HUES48 (cell line): ENCODE data around the gene ZC3H11A.
"Not testable (repeated sequence)": the region's sequence is repeated elsewhere in the genome, so short reads cannot be mapped to it uniquely, and the experiment has no call there.

ENCODE experiments used
- H3K27ac ChIP-seq: one replicate; pipeline ENCODE4 v1.7.0; 2013; ENCODE audit warnings: low read depth, low read length, inconsistent platforms
- H3K27me3 ChIP-seq: 2 replicates; pipeline ENCODE4 v1.6.1; 2013; ENCODE audit warnings: mild to moderate bottlenecking, low read length; ENCODE audit not compliant: control insufficient read depth, insufficient read depth
- H3K36me3 ChIP-seq: 2 replicates; pipeline ENCODE4 v1.6.1; 2013; ENCODE audit warnings: low read length; ENCODE audit not compliant: control insufficient read depth, insufficient read depth
- H3K4me1 ChIP-seq: 2 replicates; pipeline ENCODE4 v1.6.1; 2013; ENCODE audit warnings: mild to moderate bottlenecking, low read length; ENCODE audit not compliant: control insufficient read depth, insufficient read depth
- H3K4me3 ChIP-seq: 2 replicates; pipeline ENCODE4 v1.5.1; 2013; ENCODE audit warnings: mild to moderate bottlenecking, low read depth, low read length
- H3K9ac ChIP-seq: 2 replicates; pipeline ENCODE4 v1.6.1; 2013; ENCODE audit warnings: mild to moderate bottlenecking, low read depth, low read length, moderate library complexity
- H3K9me3 ChIP-seq: 2 replicates; pipeline ENCODE4 v1.6.1; 2013; ENCODE audit warnings: low read length; ENCODE audit not compliant: control insufficient read depth, insufficient read depth

Gene ZC3H11A

DNA sequence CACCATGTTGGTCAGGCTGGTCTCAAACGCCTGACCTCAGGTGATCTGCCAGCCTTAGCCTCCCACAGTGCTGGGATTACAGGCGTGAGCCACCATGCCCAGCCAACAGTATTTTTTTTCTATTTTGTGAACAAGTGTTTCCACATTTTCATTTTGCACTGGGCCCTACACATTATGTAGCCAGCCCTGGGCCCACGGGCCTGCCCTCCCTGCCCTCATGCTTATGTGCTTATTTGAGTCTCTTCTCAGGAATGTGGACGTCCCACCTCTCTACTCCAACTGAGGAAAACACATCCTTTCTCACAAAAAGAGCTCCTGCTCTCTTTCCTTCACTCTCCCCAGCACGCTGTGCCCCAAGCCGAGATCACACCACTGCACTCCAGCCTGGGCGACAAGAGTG lies 13.5 kb upstream of the ZC3H11A start:
- Histone ChIP-seq H3K4me1 (peaks cover 7% of the 10 kb centered on the region), H3K9me3 (no peaks in the 10 kb centered on the region), H3K27me3 (no peaks in the 10 kb centered on the region)

DNA sequence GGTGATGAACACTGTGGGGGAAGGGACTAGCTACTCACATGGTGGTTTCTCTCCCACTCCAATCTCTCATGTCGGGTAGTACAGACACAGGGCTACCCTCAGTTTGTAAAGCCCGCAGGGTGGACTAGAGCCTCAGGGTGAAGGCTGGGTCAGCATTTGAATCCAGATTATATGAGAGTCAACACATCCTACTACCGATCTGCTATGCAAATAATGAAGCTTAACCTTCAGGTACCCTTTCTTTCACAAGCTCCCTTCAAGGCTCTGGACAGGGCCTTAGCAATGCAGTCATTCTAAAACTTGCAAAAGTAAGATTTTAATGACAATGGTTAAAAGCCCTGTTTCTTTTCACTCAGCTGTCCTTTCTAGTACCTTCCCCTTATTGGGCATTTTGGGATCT lies 5.5 kb upstream of the ZC3H11A start:
- no peak overlapping the region for H3K4me3 ChIP-seq
- no peaks in the 10 kb centered on the region for H3K27me3 ChIP-seq
- H3K36me3 ChIP-seq = no peaks in the 10 kb centered on the region
- no peak overlapping the region for H3K9ac ChIP-seq
- H3K4me1 ChIP-seq = peaks cover 14% of the 10 kb centered on the region
- peak overlapping the region; percentile 26 for H3K27ac ChIP-seq
- no peaks in the 10 kb centered on the region for H3K9me3 ChIP-seq

More for the DNA sequence above, 13.5 kb upstream of the ZC3H11A start:
- no peak overlapping the region for H3K4me3 ChIP-seq
- no peak overlapping the region for H3K9ac ChIP-seq
- no peaks in the 10 kb centered on the region for H3K36me3 ChIP-seq
- no peak overlapping the region for H3K27ac ChIP-seq

DNA sequence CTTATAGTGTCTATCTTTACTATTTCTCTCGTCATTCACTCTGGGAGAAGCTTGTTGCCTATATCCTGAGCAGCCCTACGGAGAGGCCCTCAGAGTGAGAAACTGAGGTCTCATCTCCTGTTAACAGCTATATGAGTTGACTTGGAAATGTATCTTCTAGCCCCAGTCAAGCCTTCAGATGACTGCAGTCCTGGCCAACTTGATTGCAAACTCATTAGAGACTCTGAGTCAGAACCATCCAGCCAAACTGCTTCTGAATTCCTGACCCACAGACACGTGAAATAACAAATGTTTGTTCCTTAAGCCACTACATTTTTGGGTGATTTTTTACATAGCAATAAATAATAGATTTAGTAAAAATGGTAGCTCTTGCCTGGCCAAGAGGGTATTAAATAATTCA lies 3.9 kb upstream of the ZC3H11A start:
- Histone ChIP-seq H3K4me1 (peaks cover 16% of the 10 kb centered on the region), H3K27ac (no peak overlapping the region)

DNA sequence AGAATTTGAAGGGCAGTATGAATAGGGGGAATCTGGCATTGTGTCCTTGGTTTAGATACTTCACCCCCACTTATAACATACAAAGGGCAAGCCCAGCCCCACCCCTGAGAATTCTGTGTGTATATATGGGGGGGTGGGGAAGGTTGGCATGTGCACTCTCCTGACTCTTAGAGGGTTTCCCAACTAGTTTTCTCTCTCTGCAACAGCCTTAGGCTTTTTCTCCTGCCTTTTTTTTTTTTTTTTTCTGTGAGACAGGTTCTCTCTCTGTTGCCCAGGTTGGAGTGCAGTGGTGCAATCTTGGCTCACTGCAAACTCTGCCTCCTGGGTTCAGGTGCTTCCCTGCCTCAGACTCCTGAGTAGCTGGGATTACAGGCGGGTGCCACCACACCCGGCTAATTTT lies 2.9 kb upstream of the ZC3H11A start:
- H3K27me3 ChIP-seq = no peaks in the 10 kb centered on the region
- H3K27ac ChIP-seq = no peak overlapping the region
- H3K4me3 ChIP-seq = no peak overlapping the region
- H3K9me3 ChIP-seq = no peaks in the 10 kb centered on the region
- H3K9ac ChIP-seq = no peak overlapping the region
- peaks cover 6% of the 10 kb centered on the region for H3K36me3 ChIP-seq
- peaks cover 20% of the 10 kb centered on the region for H3K4me1 ChIP-seq

More for the DNA sequence above, 3.9 kb upstream of the ZC3H11A start:
- Histone ChIP-seq H3K9me3 (no peaks in the 10 kb centered on the region), H3K9ac (no peak overlapping the region), H3K27me3 (no peaks in the 10 kb centered on the region), H3K4me3 (no peak overlapping the region), H3K36me3 (no peaks in the 10 kb centered on the region)

DNA sequence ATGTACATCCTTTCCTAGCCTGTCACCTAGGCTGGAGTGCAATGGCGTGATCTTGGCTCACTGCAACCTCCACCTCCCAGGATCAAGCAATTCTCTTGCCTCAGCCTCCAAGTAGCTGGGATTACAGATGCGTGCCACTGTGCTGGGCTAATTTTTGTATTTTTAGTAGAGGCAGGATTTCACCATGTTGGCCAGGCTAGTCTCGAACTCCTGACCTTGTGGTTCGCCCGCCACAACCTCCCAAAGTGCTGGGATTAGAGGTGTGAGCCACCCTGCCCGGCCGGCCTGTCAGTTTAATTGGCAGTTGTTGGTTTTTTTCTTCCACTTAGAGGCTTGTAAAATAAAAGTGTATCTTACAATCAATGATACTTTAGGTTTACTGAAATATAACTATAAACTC lies 1.9 kb upstream of the ZC3H11A start:
- not testable (repeated sequence) for H3K27ac ChIP-seq, H3K9ac ChIP-seq

DNA sequence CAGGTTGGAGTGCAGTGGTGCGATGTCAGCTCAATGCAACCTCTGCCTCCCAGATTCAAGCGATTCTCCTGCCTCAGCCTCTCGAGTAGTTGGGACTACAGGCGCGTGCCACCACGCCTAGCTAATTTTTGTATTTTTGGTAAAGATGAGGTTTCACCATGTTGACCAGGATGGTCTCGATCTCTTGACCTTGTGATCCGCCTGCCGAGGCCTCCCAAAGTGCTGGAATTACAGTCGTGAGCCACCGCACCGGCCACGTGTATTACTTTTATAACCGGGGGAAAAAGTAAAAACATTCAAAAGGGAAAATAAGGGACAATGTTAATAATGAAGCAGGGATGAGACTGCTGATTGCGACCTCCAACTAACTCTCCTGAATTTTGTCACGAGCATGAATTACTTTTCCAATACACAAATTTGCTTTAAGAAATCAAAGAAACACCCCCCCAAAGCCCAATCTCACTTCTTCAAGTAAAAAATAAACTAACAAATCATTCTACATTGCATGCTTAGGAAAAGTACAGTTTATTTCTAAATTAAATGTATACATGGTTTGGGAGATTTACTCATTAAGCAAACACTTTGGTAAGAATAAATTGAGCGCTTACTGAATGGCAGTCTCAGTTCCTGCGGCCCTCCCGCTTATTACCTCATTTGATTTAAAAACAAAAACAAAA lies 521 bp upstream of the ZC3H11A start:
- Histone ChIP-seq H3K36me3 (peaks cover 30% of the 10 kb centered on the region), H3K27ac (peak overlapping the region; percentile 100), H3K9ac (no peak overlapping the region), H3K4me1 (peaks cover 14% of the 10 kb centered on the region), H3K4me3 (peak overlapping the region; percentile 73), H3K27me3 (no peaks in the 10 kb centered on the region), H3K9me3 (peaks cover 11% of the 10 kb centered on the region)

More for the DNA sequence above, 1.9 kb upstream of the ZC3H11A start:
- Histone ChIP-seq H3K36me3 (peaks cover 16% of the 10 kb centered on the region), H3K4me1 (peaks cover 20% of the 10 kb centered on the region)
- H3K27me3 ChIP-seq, H3K4me3 ChIP-seq, H3K9me3 ChIP-seq: not testable (repeated sequence)

DNA sequence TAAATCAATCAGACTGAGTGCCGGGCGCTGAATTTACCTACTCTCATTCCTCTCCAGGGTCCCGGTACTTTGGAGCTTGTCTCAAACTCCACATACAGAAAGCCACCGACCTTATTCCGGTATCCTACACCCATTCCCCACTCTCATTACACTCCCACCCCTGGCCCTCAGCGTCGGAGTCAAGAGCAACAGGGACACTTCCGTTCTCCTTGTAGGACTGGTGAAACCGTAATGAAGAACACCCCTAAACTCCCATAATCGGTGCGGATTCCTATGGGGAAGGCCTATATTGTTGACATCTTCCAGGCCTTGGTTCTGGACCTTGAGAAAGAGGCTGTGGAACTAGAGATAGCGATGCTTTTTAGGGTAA lies 798 bp downstream of the ZC3H11A start:
- Histone ChIP-seq H3K4me1 (peaks cover 8% of the 10 kb centered on the region), H3K27ac (peak overlapping the region; percentile 100), H3K27me3 (no peaks in the 10 kb centered on the region), H3K36me3 (peaks cover 43% of the 10 kb centered on the region), H3K9me3 (peaks cover 11% of the 10 kb centered on the region), H3K9ac (peak overlapping the region; percentile 96), H3K4me3 (peak overlapping the region; percentile 73)

DNA sequence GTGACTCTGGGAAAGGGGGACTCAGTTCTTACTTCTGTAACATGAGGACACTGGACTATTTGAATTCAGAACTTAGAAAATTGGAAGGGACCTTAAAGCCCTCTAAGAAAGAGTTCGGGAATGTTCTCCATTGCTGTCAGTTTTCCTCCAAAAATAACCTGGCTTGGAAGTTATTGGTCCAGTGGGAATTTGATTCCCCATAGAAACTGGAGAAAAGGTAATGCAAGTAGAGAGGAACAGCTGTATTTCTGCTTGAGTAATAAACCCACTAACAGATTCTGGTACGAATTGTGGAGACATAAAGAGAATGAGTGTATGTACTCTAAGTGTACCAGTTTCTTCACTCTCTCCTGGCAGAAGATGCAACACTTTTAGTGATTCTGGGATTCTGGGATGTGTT lies 1.8 kb downstream of the ZC3H11A start:
- no peak overlapping the region for H3K9ac ChIP-seq
- peaks cover 11% of the 10 kb centered on the region for H3K9me3 ChIP-seq
- peaks cover 52% of the 10 kb centered on the region for H3K36me3 ChIP-seq
- peak overlapping the region; percentile 73 for H3K4me3 ChIP-seq
- H3K27me3 ChIP-seq = no peaks in the 10 kb centered on the region
- no peak overlapping the region for H3K27ac ChIP-seq
- peaks cover 8% of the 10 kb centered on the region for H3K4me1 ChIP-seq

DNA sequence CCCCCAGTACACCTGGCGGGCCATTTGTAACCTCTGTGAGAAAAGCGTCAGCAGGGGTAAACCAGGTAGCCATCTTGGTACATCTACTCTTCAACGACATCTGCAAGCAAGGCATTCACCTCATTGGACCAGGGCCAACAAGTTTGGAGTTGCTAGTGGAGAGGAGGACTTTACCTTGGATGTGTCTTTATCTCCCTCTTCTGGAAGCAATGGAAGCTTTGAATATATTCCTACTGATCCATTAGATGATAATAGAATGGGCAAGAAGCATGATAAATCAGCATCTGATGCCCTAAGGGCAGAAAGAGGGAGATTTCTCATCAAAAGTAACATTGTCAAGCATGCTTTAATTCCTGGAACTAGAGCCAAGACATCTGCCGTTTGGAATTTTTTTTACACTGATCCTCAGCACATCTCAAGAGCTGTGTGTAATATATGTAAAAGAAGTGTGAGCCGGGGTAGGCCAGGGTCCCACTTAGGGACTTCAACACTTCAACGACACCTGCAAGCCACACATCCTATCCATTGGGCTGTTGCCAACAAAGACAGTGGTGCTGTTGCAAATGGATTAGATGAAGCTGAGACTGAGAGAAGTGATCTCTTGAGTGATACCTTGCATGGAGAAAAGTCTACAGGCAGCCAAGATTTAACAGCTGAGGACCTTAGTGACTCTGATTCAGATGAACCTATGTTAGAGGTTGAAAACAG lies 2.7 kb downstream of the ZC3H11A start:
- Histone ChIP-seq H3K4me1 (peaks cover 8% of the 10 kb centered on the region), H3K4me3 (0 out of 2 replicates have a peak overlapping the region, but pooled peaks have one; percentile 4), H3K36me3 (peaks cover 58% of the 10 kb centered on the region)

DNA sequence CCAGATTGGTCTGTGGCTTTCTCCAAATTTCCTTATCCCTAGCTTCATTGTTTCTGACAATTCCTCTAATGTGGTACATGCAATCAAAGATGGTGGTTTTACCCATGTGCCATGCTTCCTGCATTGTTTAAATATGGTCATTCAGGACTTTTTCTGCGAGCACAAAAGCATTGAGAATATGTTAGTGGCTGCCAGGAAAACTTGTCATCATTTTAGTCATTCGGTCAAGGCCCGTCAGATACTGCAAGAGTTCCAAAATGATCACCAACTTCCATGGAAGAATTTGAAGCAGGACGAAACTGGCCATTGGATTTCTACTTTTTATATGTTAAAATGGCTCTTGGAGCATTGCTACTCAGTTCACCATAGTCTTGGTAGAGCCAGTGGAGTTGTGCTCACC lies 3.7 kb downstream of the ZC3H11A start:
- Histone ChIP-seq H3K27ac (no peak overlapping the region), H3K4me3 (no peak overlapping the region), H3K9me3 (peaks cover 11% of the 10 kb centered on the region), H3K4me1 (peaks cover 8% of the 10 kb centered on the region), H3K36me3 (peaks cover 65% of the 10 kb centered on the region), H3K27me3 (no peaks in the 10 kb centered on the region), H3K9ac (no peak overlapping the region)

More for the DNA sequence above, 2.7 kb downstream of the ZC3H11A start:
- Histone ChIP-seq H3K9me3 (peaks cover 11% of the 10 kb centered on the region), H3K9ac (no peak overlapping the region), H3K27ac (no peak overlapping the region), H3K27me3 (no peaks in the 10 kb centered on the region)

DNA sequence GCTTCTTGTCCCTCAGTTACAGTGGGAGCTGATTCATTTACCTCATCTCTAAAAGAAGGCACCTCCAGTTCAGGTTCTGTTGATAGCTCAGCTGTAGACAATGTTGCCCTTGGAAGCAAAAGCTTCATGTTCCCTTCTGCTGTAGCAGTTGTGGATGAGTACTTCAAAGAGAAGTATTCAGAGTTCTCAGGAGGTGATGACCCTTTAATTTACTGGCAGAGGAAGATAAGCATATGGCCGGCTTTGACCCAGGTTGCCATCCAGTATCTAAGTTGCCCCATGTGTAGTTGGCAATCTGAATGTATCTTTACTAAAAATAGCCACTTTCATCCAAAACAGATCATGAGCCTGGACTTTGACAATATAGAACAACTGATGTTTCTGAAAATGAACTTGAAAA lies 4.5 kb downstream of the ZC3H11A start:
- H3K27ac ChIP-seq = no peak overlapping the region
- H3K9ac ChIP-seq = no peak overlapping the region
- H3K27me3 ChIP-seq = no peaks in the 10 kb centered on the region
- H3K4me1 ChIP-seq = peaks cover 5% of the 10 kb centered on the region
- no peak overlapping the region for H3K4me3 ChIP-seq
- peaks cover 11% of the 10 kb centered on the region for H3K9me3 ChIP-seq
- peaks cover 65% of the 10 kb centered on the region for H3K36me3 ChIP-seq
